Mesothelial cell of epicardium (in vitro differentiated cells): Measurements from ENCODE around the gene GCNT1. TPM values are rescaled to one million over a fixed set of nuclear protein-coding genes. Genes with fewer than 3 reads are reported as not detected.

Experiments used
- DNase-seq, 2 experiments: peaks; one replicate each; pipeline ENCODE4 v3.0.0; 2021; ENCODE audit warnings: low spot score in 2 of 2; ENCODE audit not compliant: unreplicated experiment in 2 of 2
- H3K27ac Mint-ChIP-seq: 2 replicates; pipeline ENCODE4 v1.8.0; 2021; ENCODE audit warnings: mixed read lengths
- H3K27me3 Mint-ChIP-seq: 2 replicates; pipeline ENCODE4 v1.8.0; 2021; ENCODE audit warnings: low read depth, mixed read lengths
- H3K36me3 Mint-ChIP-seq: 2 replicates; pipeline ENCODE4 v1.8.0; 2021; ENCODE audit warnings: mixed read lengths
- H3K4me1 Mint-ChIP-seq: 2 replicates; pipeline ENCODE4 v1.8.0; 2021; ENCODE audit warnings: mixed read lengths
- H3K4me3 Mint-ChIP-seq: 2 replicates; pipeline ENCODE4 v1.8.0; 2021; ENCODE audit warnings: mild to moderate bottlenecking, moderate library complexity, mixed read lengths
- H3K9me3 Mint-ChIP-seq: 2 replicates; pipeline ENCODE4 v1.8.0; 2021; ENCODE audit warnings: mixed read lengths
- CTCF ChIP-seq: fragments of 200-600 bp; sonication (generic); IDR thresholded peaks from one replicate; pipeline ENCODE4 v1.5.0; 2021; ENCODE audit warnings: antibody characterized with exemption; ENCODE audit not compliant: unreplicated experiment
- total RNA-seq: library from RNA; stranded (reverse); gene quantifications from 3 replicates; pipeline ENCODE4 v1.2.1, GENCODE V29; 2021

Gene GCNT1
- total RNA-seq, 1 donor from 2014 or later: 8.6 TPM

GRCh38 chr9:76537150-76537646, 78.2 kb downstream of the GCNT1 start:
- Mint-ChIP-seq H3K9me3 (no peaks in the 10 kb centered on the region), H3K4me3 (no peak overlapping the region), H3K27me3 (no peaks in the 10 kb centered on the region), H3K4me1 (peaks cover 10% of the 10 kb centered on the region), H3K36me3 (no peaks in the 10 kb centered on the region), H3K27ac (no peak overlapping the region)
- no peak for TF ChIP-seq CTCF
- no peak for DNase-seq

GRCh38 chr9:76539180-76539579, 80.2 kb downstream of the GCNT1 start:
- H3K27ac Mint-ChIP-seq: no peak overlapping the region
- no peaks in the 10 kb centered on the region for H3K9me3 Mint-ChIP-seq
- H3K4me3 Mint-ChIP-seq: no peak overlapping the region
- H3K27me3 Mint-ChIP-seq: no peaks in the 10 kb centered on the region
- no peaks in the 10 kb centered on the region for H3K36me3 Mint-ChIP-seq
- no peaks in the 10 kb centered on the region for H3K4me1 Mint-ChIP-seq
- no peak for DNase-seq
- TF ChIP-seq CTCF: no peak

- no peak overlapping the region for H3K27ac Mint-ChIP-seq
- H3K4me3 Mint-ChIP-seq: no peak overlapping the region
- DNase-seq: no peak
- TF ChIP-seq CTCF: no peak
- no peaks in the 10 kb centered on the region for H3K36me3 Mint-ChIP-seq
- no peaks in the 10 kb centered on the region for H3K4me1 Mint-ChIP-seq
- H3K9me3 Mint-ChIP-seq: peaks cover 3% of the 10 kb centered on the region
- no peaks in the 10 kb centered on the region for H3K27me3 Mint-ChIP-seq
Measured at GRCh38 chr9:76542360-76542759, 83.4 kb downstream of the GCNT1 start.

- TF ChIP-seq CTCF: no peak
- no peaks in the 10 kb centered on the region for H3K27me3 Mint-ChIP-seq
- no peaks in the 10 kb centered on the region for H3K4me1 Mint-ChIP-seq
- no peak for DNase-seq
- H3K27ac Mint-ChIP-seq: no peak overlapping the region
- no peak overlapping the region for H3K4me3 Mint-ChIP-seq
- peaks cover 3% of the 10 kb centered on the region for H3K9me3 Mint-ChIP-seq
- H3K36me3 Mint-ChIP-seq: no peaks in the 10 kb centered on the region
Measured at GRCh38 chr9:76545191-76545590, 86.2 kb downstream of the GCNT1 start.

- Mint-ChIP-seq H3K4me3 (no peak overlapping the region), H3K9me3 (no peaks in the 10 kb centered on the region), H3K27me3 (no peaks in the 10 kb centered on the region), H3K36me3 (no peaks in the 10 kb centered on the region), H3K4me1 (peaks cover 4% of the 10 kb centered on the region), H3K27ac (no peak overlapping the region)
- no peak for DNase-seq
- no peak for TF ChIP-seq CTCF
Measured at GRCh38 chr9:76552181-76552580, 93.2 kb downstream of the GCNT1 start.
